Limb (tissue), 2 donors: ENCODE measurements around the gene MTG1.
"Not testable (repeated sequence)": the region's sequence is repeated elsewhere in the genome, so short reads cannot be mapped to it uniquely, and the experiment has no call there.

Experiments
- DNase-seq, 2 donors: peaks; one replicate each; pipeline ENCODE4 v3.0.0-alpha.2; 2016; ENCODE audit errors: extremely low spot score in 2 of 2

MTG1 gene

GRCh38 chr10:133424102-133424501 lies 30.1 kb downstream of the MTG1 start:
- DNase-seq, result peak in 1 of 2 donors; percentile 36

- not testable (repeated sequence) for DNase-seq
Measured at GRCh38 chr10:133424601-133425000, 30.6 kb downstream of the MTG1 start, which contains the start of gene SPRN. Gene SPRN (minus strand): TSS chr10:133424625. CDS start chr10:133423681, 944 bp downstream.

- not testable (repeated sequence) for DNase-seq
Measured at GRCh38 chr10:133429571-133429970, 35.6 kb downstream of the MTG1 start.

GRCh38 chr10:133431888-133432613 lies 38.1 kb downstream of the MTG1 start:
- not testable (repeated sequence) for DNase-seq

- not testable (repeated sequence) for DNase-seq
Measured at GRCh38 chr10:133432789-133433188, 38.8 kb downstream of the MTG1 start.

- DNase-seq, result no peak
Measured at GRCh38 chr10:133438711-133439273, 44.8 kb downstream of the MTG1 start.

GRCh38 chr10:133439517-133440461 lies 45.8 kb downstream of the MTG1 start:
- no peak for DNase-seq

GRCh38 chr10:133440633-133441285 lies 46.8 kb downstream of the MTG1 start:
- no peak for DNase-seq

GRCh38 chr10:133441356-133441755 lies 47.4 kb downstream of the MTG1 start:
- not testable (repeated sequence) for DNase-seq

- DNase-seq, result no peak
Measured at GRCh38 chr10:133441780-133442179, 47.8 kb downstream of the MTG1 start.

- peak in 1 of 2 donors; percentile 9 for DNase-seq
Measured at GRCh38 chr10:133442191-133442966, 48.4 kb downstream of the MTG1 start.

GRCh38 chr10:133442967-133443924 lies 49.3 kb downstream of the MTG1 start:
- DNase-seq, result peak in 1 of 2 donors; percentile 13

- no peak for DNase-seq
Measured at GRCh38 chr10:133444342-133445267, 50.6 kb downstream of the MTG1 start.

GRCh38 chr10:133445268-133445732 lies 51.3 kb downstream of the MTG1 start:
- DNase-seq, result no peak

- DNase-seq, result no peak
Measured at GRCh38 chr10:133445751-133446708, 52.1 kb downstream of the MTG1 start.

GRCh38 chr10:133446979-133447378 lies 53.0 kb downstream of the MTG1 start:
- DNase-seq, result no peak

GRCh38 chr10:133448120-133448519 lies 54.2 kb downstream of the MTG1 start:
- no peak for DNase-seq
